GM12878 (cell line): Measurements from ENCODE around the gene RAB12. TPM values are rescaled to one million over a fixed set of nuclear protein-coding genes. Genes with fewer than 3 reads are reported as not detected.

ENCODE experiments used
- ATAC-seq: fragments of 200-7000 bp; cut with Tn5 transposase; 3 replicates; pipeline ENCODE4 v1.9.1; 2020; ENCODE audit warnings: mild to moderate bottlenecking, moderate library complexity
- BruUV-seq: library from RNA; stranded (reverse); fragments of 400-500 nt; replicated peaks from 2 replicates; lab custom pipeline; 2021; lab: Mats Ljungman, UMichigan
- CTCF ChIA-PET: fragments of 300-600 bp; sonication (Branson Sonifier 250); formaldehyde crosslinking; extraction: SDS; loops from one replicate; lab custom pipeline; 2021; ENCODE audit warnings: inconsistent platforms; lab: Yijun Ruan, JAX
- POLR2A ChIA-PET: fragments of 350-600 bp; formaldehyde crosslinking; extraction: SDS; loops from one replicate; lab custom pipeline; 2021; ENCODE audit warnings: inconsistent platforms; lab: Charles Lee
- RAD21 ChIA-PET: fragments of 300-600 bp; sonication (Branson Sonifier 250); formaldehyde crosslinking; loops from one replicate; lab custom pipeline; 2023; ENCODE audit warnings: antibody characterized with exemption; ENCODE audit not compliant: unreplicated experiment; lab: Charles Lee
- SMC1A ChIA-PET: fragments of 300-600 bp; sonication (Branson Sonifier 250); formaldehyde crosslinking; loops from one replicate; lab custom pipeline; 2023; ENCODE audit not compliant: unreplicated experiment, uncharacterized antibody; lab: Charles Lee
- DNase-seq: peaks from one replicate; pipeline ENCODE4 v3.0.0-alpha.2; 2011; ENCODE audit warnings: low read depth, low spot score
- FAIRE-seq: peaks from 3 replicates; lab custom pipeline; 2011; peaks lifted over from hg19 to GRCh38; lab: Jason Lieb, UNC
- H2AFZ ChIP-seq: 2 replicates; pipeline ENCODE4 v1.6.0; 2011; ENCODE audit warnings: low read depth, low read length, control low read depth; ENCODE audit not compliant: control insufficient read depth
- H3K27ac ChIP-seq: 2 replicates; pipeline ENCODE4 v1.5.1; 2011; ENCODE audit warnings: control low read depth; ENCODE audit not compliant: control insufficient read depth, insufficient read depth
- H3K27me3 ChIP-seq, 2 experiments: replicated peaks in 1 of 2; 2 replicates each; pipeline versions ENCODE4 v1.6.0 to v1.6.1; 2011; ENCODE audit warnings: low read length in 1 of 2; ENCODE audit not compliant: control insufficient read depth in 2 of 2, insufficient read depth in 2 of 2
- H3K36me3 ChIP-seq, 2 experiments: 2 replicates each; pipeline ENCODE4 v1.5.1; 2011; ENCODE audit warnings: low read length in 1 of 2; ENCODE audit not compliant: control insufficient read depth in 2 of 2, insufficient read depth in 2 of 2
- H3K4me1 ChIP-seq: 2 replicates; pipeline ENCODE4 v1.6.1; 2011; ENCODE audit warnings: mild to moderate bottlenecking, low read length, moderate library complexity, mixed read lengths; ENCODE audit not compliant: control insufficient read depth, insufficient read depth
- H3K4me2 ChIP-seq: 2 replicates; pipeline ENCODE4 v1.6.0; 2011; ENCODE audit warnings: control low read depth; ENCODE audit not compliant: control insufficient read depth, insufficient read depth
- H3K4me3 ChIP-seq: fragments of 200-600 bp; sonication (generic); 2 replicates; pipeline ENCODE4 v1.5.1; 2016
- H3K79me2 ChIP-seq: 2 replicates; pipeline ENCODE4 v1.6.0; 2011; ENCODE audit warnings: low read length; ENCODE audit not compliant: control insufficient read depth, insufficient read depth
- H3K9ac ChIP-seq: 2 replicates; pipeline ENCODE4 v1.8.0; 2011; ENCODE audit warnings: low read length, control low read depth, mixed read lengths; ENCODE audit not compliant: control insufficient read depth, insufficient read depth
- H3K9me3 ChIP-seq: replicated peaks from 3 replicates; pipeline ENCODE4 v1.5.1; 2011; ENCODE audit warnings: mild to moderate bottlenecking, low read length; ENCODE audit not compliant: control insufficient read depth, insufficient read depth
- H4K20me1 ChIP-seq: 2 replicates; pipeline ENCODE4 v1.6.0; 2011; ENCODE audit not compliant: control insufficient read depth, insufficient read depth
- ASH2L ChIP-seq: fragments of 300-600, 200-600 bp; sonication (generic); IDR thresholded peaks from 2 replicates; pipeline ENCODE4 v1.6.1; 2017; ENCODE audit warnings: low read depth, mild to moderate bottlenecking, borderline replicate concordance
- EED ChIP-seq: sonication (generic); IDR thresholded peaks from 2 replicates; pipeline ENCODE4 v1.6.1; 2016; ENCODE audit warnings: antibody characterized with exemption, low read depth
- ESRRA ChIP-seq: IDR thresholded peaks from 2 replicates; pipeline ENCODE4 v1.6.1; 2012; ENCODE audit warnings: mild to moderate bottlenecking, low read length, improper control_type of control experiment
- MEF2A ChIP-seq: IDR thresholded peaks from 2 replicates; pipeline ENCODE4 v1.6.1; 2011; ENCODE audit warnings: low read depth, mild to moderate bottlenecking, low read length, moderate library complexity; ENCODE audit not compliant: insufficient read depth
- MXI1 ChIP-seq: fragments of 150-350 bp; IDR thresholded peaks from 2 replicates; pipeline ENCODE4 v1.6.1; 2011; ENCODE audit warnings: low read depth, mild to moderate bottlenecking, inconsistent platforms, low read length, improper control_type of control experiment
- MYB ChIP-seq: fragments of 150-350 bp; IDR thresholded peaks from 2 replicates; pipeline ENCODE4 v1.6.1; 2014; ENCODE audit warnings: mild to moderate bottlenecking, low read depth, low read length, borderline replicate concordance
- NR2F1 ChIP-seq: fragments of 450-650 bp; conservative IDR thresholded peaks from 2 replicates; pipeline ENCODE4 v1.6.1; 2017; ENCODE audit warnings: mild to moderate bottlenecking
- RBBP5 ChIP-seq: fragments of 200-600 bp; sonication (generic); conservative IDR thresholded peaks from 2 replicates; pipeline ENCODE4 v1.6.1; 2016
- RUNX3 ChIP-seq: IDR thresholded peaks from 2 replicates; pipeline ENCODE4 v1.6.1; 2012; ENCODE audit warnings: low read length, inconsistent platforms
- STAT1 ChIP-seq: fragments of 450-650 bp; conservative IDR thresholded peaks from 2 replicates; pipeline ENCODE4 v1.6.1; 2014; ENCODE audit warnings: antibody characterized with exemption, mild to moderate bottlenecking
- ZNF24 ChIP-seq: fragments of 450-650 bp; IDR thresholded peaks from 2 replicates; pipeline ENCODE4 v1.6.1; 2017; ENCODE audit warnings: antibody characterized with exemption, mild to moderate bottlenecking
- ZNF384 ChIP-seq: IDR thresholded peaks from 2 replicates; pipeline ENCODE4 v1.6.1; 2012; ENCODE audit warnings: low read depth, mild to moderate bottlenecking, low read length, improper control_type of control experiment, borderline replicate concordance
- WGBS: methylation state at CpG from one replicate; pipeline ENCODE4 v1.1.6; 2016; ENCODE audit warnings: low lambda C conversion rate; ENCODE audit not compliant: insufficient replicate concordance, insufficient coverage; ENCODE audit errors: missing lambda C conversion rate; 5-methylcytosine and 5-hydroxymethylcytosine counted together
- in situ Hi-C: fragments of 300-500 bp; cut with MboI; formaldehyde crosslinking; loops from 9 replicates; pipeline ENCODE4 v1.14.3; 2018; ENCODE audit warnings: mixed read lengths
- intact Hi-C: fragments of 100-400 bp; cut with micrococcal nuclease; formaldehyde crosslinking; loops from one replicate; pipeline ENCODE4 v1.14.2; 2022; ENCODE audit not compliant: unreplicated experiment
- polyA plus RNA-seq, 11 experiments: library from polyadenylated mRNA; depleted of rRNA in 4 of 11; unstranded in 6 of 11; stranded (reverse) in 5 of 11; fragments of >200 nt; fragmentation: Nextera tagmentation in 4 of 11; fragmentation: Illumina TruSeq in 1 of 11; extraction: Ambion mirVana in 4 of 11; extraction: Trizol in 1 of 11; gene quantifications; 1 replicate in 1 of 11; 2 replicates in 10 of 11; pipeline versions ENCODE4 v1.2.1 to v1.2.3, GENCODE V29; 2011 to 2016; ENCODE audit warnings: inconsistent platforms in 2 of 11, missing spikeins in 2 of 11, low read depth in 1 of 11
- total RNA-seq, 4 experiments: library from RNA; depleted of rRNA in 3 of 4; stranded (reverse); fragments of >200 nt in 3 of 4; fragmentation: Illumina TruSeq in 1 of 4; extraction: Trizol in 1 of 4; gene quantifications; 2 replicates each; pipeline versions ENCODE4 v1.2.1 to v1.2.3, GENCODE V29; 2013 to 2021
- TF ChIP-seq, protein P1 (sequence below): IDR thresholded peaks from 2 replicates; pipeline ENCODE4 v1.6.1; 2011; ENCODE audit warnings: low read depth, mild to moderate bottlenecking, low read length, moderate library complexity, borderline replicate concordance; ENCODE audit errors: extremely low read depth
- TF ChIP-seq, protein P2 (sequence below): IDR thresholded peaks from 2 replicates; pipeline ENCODE4 v1.6.1; 2012; ENCODE audit warnings: low read depth, low read length, improper control_type of control experiment
- TF ChIP-seq, protein P3 (sequence below): IDR thresholded peaks from 2 replicates; pipeline ENCODE4 v1.6.1; 2011; ENCODE audit warnings: borderline replicate concordance, low read depth, mild to moderate bottlenecking, moderate library complexity, mixed read lengths, low read length; ENCODE audit not compliant: insufficient read depth; ENCODE audit errors: extremely low read length
- TF ChIP-seq, protein P4 (sequence below): fragments of 450-650 bp; IDR thresholded peaks from 2 replicates; pipeline ENCODE4 v1.6.1; 2018; ENCODE audit warnings: borderline replicate concordance, mild to moderate bottlenecking; ENCODE audit not compliant: partially characterized antibody

The RAB12 gene
- total and polyA plus RNA-seq, 10 of the 15 experiments (the other 5 are each of a cell fraction or from before 2014, with no cell fraction given), result 0.71 to 29.8 (median 14.0) TPM

DNA sequence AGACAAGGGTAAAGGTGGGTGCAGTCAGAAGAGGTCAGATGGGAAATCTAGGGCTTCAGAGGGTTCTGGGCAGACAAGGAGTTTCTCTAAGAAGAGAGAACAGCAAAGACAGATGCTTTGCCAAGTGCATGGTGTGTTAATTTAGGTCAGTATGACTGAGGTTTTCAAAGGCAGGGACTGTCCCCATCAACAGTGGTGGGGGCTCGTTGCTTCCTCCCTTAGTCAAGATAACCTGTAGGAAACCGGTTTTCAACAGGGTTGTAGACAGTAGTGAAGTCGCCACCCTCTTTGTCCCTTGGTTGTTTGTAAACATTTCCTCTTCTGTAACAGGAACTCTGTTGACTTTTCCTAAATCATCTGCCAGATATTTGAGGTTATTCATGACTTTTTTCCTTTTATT lies 11.6 kb downstream of the RAB12 start:
- FAIRE-seq (no peak), ATAC-seq (no peak), DNase-seq (no peak)
- no TSS peak for BruUV-seq
- peaks cover 67% of the 10 kb centered on the region for H3K79me2 ChIP-seq
- no peaks in the 10 kb centered on the region for H3K27me3 ChIP-seq
- ChIA-PET RAD21 (no interaction called here), SMC1A (no interaction called here), POLR2A (no interaction called here), CTCF (interaction anchor here (1.4 kb wide), 1 partner anchor 143 kb away, joined by 3 read pairs; no protein-coding TSS in a partner anchor)
- peaks cover 5 to 7% of the 10 kb centered on the region in 2 experiments; a peak in 3 of 4 replicates for H3K36me3 ChIP-seq
- TF ChIP-seq EED (no peak), RUNX3 (no peak), MYB (no peak), ASH2L (no peak), MXI1 (no peak), ESRRA (no peak), MEF2A (no peak), NR2F1 (no peak), RBBP5 (no peak), ZNF24 (no peak), STAT1 (no peak), ZNF384 (no peak)
- TF ChIP-seq, protein P1, sequence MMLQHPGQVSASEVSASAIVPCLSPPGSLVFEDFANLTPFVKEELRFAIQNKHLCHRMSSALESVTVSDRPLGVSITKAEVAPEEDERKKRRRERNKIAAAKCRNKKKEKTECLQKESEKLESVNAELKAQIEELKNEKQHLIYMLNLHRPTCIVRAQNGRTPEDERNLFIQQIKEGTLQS, result no peak
- TF ChIP-seq, protein P2, sequence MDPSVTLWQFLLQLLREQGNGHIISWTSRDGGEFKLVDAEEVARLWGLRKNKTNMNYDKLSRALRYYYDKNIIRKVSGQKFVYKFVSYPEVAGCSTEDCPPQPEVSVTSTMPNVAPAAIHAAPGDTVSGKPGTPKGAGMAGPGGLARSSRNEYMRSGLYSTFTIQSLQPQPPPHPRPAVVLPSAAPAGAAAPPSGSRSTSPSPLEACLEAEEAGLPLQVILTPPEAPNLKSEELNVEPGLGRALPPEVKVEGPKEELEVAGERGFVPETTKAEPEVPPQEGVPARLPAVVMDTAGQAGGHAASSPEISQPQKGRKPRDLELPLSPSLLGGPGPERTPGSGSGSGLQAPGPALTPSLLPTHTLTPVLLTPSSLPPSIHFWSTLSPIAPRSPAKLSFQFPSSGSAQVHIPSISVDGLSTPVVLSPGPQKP, result no peak
- TF ChIP-seq, protein P3, sequence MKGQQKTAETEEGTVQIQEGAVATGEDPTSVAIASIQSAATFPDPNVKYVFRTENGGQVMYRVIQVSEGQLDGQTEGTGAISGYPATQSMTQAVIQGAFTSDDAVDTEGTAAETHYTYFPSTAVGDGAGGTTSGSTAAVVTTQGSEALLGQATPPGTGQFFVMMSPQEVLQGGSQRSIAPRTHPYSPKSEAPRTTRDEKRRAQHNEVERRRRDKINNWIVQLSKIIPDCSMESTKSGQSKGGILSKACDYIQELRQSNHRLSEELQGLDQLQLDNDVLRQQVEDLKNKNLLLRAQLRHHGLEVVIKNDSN, result no peak
- TF ChIP-seq, protein P4, sequence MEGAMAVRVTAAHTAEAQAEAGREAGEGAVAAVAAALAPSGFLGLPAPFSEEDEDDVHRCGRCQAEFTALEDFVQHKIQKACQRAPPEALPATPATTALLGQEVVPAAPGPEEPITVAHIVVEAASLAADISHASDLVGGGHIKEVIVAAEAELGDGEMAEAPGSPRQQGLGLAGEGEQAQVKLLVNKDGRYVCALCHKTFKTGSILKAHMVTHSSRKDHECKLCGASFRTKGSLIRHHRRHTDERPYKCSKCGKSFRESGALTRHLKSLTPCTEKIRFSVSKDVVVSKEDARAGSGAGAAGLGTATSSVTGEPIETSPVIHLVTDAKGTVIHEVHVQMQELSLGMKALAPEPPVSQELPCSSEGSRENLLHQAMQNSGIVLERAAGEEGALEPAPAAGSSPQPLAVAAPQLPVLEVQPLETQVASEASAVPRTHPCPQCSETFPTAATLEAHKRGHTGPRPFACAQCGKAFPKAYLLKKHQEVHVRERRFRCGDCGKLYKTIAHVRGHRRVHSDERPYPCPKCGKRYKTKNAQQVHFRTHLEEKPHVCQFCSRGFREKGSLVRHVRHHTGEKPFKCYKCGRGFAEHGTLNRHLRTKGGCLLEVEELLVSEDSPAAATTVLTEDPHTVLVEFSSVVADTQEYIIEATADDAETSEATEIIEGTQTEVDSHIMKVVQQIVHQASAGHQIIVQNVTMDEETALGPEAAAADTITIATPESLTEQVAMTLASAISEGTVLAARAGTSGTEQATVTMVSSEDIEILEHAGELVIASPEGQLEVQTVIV, result no peak
- in situ Hi-C loops, result loop anchor here (25.0 kb wide), 1 partner anchor 1291 kb away; the partner anchor contains the start of gene VAPA
- WGBS, result 13% methylated on average over 3 of the region's 3 CpGs
- no peak overlapping the region for H3K4me3 ChIP-seq
- intact Hi-C loops, result no loop called here
- H3K4me1 ChIP-seq, result peaks cover 8% of the 10 kb centered on the region
- no peak overlapping the region for H3K9ac ChIP-seq
- H3K4me2 ChIP-seq, result no peak overlapping the region
- peaks cover 7% of the 10 kb centered on the region; the same call in 2 of the 3 replicates for H3K9me3 ChIP-seq
- H4K20me1 ChIP-seq, result no peaks in the 10 kb centered on the region
- no peak overlapping the region for H3K27ac ChIP-seq
- no peak overlapping the region for H2AFZ ChIP-seq
